Measurements from ENCODE around the gene NPR3. TPM values are rescaled to one million over a fixed set of nuclear protein-coding genes. Genes with fewer than 3 reads are reported as not detected.

NPR3 gene
- total and polyA plus RNA-seq, 2 donors (not counting 3 experiments of a cell fraction or from before 2014, with no cell fraction given), result 0.01 to 0.53 TPM

DNA sequence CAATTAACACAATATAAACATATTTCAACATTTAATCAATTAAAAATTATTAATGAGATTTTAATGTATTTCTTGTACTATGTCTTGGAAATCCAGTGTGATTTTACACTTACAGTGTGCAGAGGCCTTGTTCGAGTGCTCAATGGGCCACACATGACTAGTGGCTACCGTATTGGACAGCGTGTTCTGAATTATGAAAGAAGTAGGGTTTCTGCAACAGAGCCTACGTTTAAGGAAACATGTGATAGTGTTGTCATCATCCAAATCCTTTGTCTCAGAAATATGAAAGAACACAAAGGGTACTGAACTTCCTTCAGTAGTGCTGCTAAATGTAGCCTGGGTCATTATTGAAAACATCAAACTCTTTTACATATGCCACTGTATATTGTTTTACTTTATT is 29.5 kb downstream of the NPR3 start:
- no peak for TF ChIP-seq POLR2AphosphoS5 (IDR thresholded peaks at IDR 0.05; ENCODE audit: insufficient read depth, low read depth, low read length)
- TF ChIP-seq, protein P1, sequence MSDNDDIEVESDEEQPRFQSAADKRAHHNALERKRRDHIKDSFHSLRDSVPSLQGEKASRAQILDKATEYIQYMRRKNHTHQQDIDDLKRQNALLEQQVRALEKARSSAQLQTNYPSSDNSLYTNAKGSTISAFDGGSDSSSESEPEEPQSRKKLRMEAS (IDR thresholded peaks at IDR 0.05; ENCODE audit: insufficient read depth, insufficient read length), result no peak
- TF ChIP-seq JUN (IDR thresholded peaks at IDR 0.05; ENCODE audit: borderline replicate concordance, insufficient read depth, insufficient read length, low read depth), result no peak
- no peak for TF ChIP-seq POLR2A (IDR thresholded peaks at IDR 0.05; ENCODE audit: low read depth, low read length)
- no peak for TF ChIP-seq GATA2 (IDR thresholded peaks at IDR 0.05; ENCODE audit: insufficient read depth, insufficient read length, low read depth, low read length)
- TF ChIP-seq, protein P2, sequence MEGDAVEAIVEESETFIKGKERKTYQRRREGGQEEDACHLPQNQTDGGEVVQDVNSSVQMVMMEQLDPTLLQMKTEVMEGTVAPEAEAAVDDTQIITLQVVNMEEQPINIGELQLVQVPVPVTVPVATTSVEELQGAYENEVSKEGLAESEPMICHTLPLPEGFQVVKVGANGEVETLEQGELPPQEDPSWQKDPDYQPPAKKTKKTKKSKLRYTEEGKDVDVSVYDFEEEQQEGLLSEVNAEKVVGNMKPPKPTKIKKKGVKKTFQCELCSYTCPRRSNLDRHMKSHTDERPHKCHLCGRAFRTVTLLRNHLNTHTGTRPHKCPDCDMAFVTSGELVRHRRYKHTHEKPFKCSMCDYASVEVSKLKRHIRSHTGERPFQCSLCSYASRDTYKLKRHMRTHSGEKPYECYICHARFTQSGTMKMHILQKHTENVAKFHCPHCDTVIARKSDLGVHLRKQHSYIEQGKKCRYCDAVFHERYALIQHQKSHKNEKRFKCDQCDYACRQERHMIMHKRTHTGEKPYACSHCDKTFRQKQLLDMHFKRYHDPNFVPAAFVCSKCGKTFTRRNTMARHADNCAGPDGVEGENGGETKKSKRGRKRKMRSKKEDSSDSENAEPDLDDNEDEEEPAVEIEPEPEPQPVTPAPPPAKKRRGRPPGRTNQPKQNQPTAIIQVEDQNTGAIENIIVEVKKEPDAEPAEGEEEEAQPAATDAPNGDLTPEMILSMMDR (IDR thresholded peaks at IDR 0.05; ENCODE audit: extremely low read depth in 1 of 2, insufficient read depth in 1 of 2, low read depth in 1 of 2, low read length in 2 of 2), result no peak
- TF ChIP-seq EZH2 (IDR thresholded peaks at IDR 0.05; ENCODE audit: borderline replicate concordance, low read depth, low read length, severe bottlenecking), result no peak
- no peak for TF ChIP-seq FOS (IDR thresholded peaks at IDR 0.05; ENCODE audit: borderline replicate concordance, insufficient read depth, low read length)
- no peak for TF ChIP-seq MYC (IDR thresholded peaks at IDR 0.05; ENCODE audit: low read depth, low read length)
- Histone ChIP-seq H3K79me2 (ENCODE audit: control insufficient read depth, insufficient read depth, low read length) (no peaks in the 10 kb centered on the region), H3K9me3 (replicated peaks; ENCODE audit: control insufficient read depth, insufficient read depth, low read length) (no peaks in the 10 kb centered on the region), H4K20me1 (replicated peaks; ENCODE audit: control insufficient read depth, extremely low read depth, insufficient read depth, low read length) (no peaks in the 10 kb centered on the region), H3K27me3 (ENCODE audit: control insufficient read depth in 2 of 2, insufficient read depth in 2 of 2, low read length in 2 of 2) (no peaks in the 10 kb centered on the region), H3K27ac (ENCODE audit: insufficient read depth, low read depth, low read length) (no peak overlapping the region), H3K9me1 (replicated peaks; ENCODE audit: control insufficient read depth, extremely low read depth, insufficient read depth, low read length) (no peaks in the 10 kb centered on the region), H3K4me1 (ENCODE audit: control insufficient read depth, extremely low read depth, insufficient read depth, low read length) (no peaks in the 10 kb centered on the region), H3K36me3 (ENCODE audit: control insufficient read depth in 2 of 2, extremely low read depth in 1 of 2, insufficient read depth in 2 of 2, low read length in 2 of 2) (no peaks in the 10 kb centered on the region), H2AFZ (ENCODE audit: low read depth, low read length) (no peak overlapping the region), H3K9ac (replicated peaks; ENCODE audit: extremely low read depth, insufficient read depth, low read length) (no peak overlapping the region), H3K4me3 (replicated peaks in 1 of 3; ENCODE audit: insufficient read depth in 1 of 3, low read depth in 1 of 3, low read length in 3 of 3) (no peak overlapping the region), H3K4me2 (ENCODE audit: insufficient read depth, low read length) (no peak overlapping the region)
- POLR2A ChIA-PET, result interaction anchor here (0.6 kb wide), 1 partner anchor 921 kb away, joined by 7 read pairs; no protein-coding TSS in a partner anchor
- FAIRE-seq (no peak), DNase-seq (ENCODE audit: low read depth, low spot score) (no peak)
- BruUV-seq (replicated peaks), result no TSS peak
- intact Hi-C loops (cut with micrococcal nuclease) (no loop called here), dilution Hi-C loops (cut with MboI; ENCODE audit: extremely low pct_ligation_motif_present, low sequenced_read_pairs) (no loop called here)
- CTCF ChIA-PET, result no interaction called here

All from endothelial cell of umbilical vein (primary cell).